ENCODE measurements around the gene ABI3.
"Not testable (repeated sequence)": the region's sequence is repeated elsewhere in the genome, so short reads cannot be mapped to it uniquely, and the experiment has no call there.

The ABI3 gene, protein sequence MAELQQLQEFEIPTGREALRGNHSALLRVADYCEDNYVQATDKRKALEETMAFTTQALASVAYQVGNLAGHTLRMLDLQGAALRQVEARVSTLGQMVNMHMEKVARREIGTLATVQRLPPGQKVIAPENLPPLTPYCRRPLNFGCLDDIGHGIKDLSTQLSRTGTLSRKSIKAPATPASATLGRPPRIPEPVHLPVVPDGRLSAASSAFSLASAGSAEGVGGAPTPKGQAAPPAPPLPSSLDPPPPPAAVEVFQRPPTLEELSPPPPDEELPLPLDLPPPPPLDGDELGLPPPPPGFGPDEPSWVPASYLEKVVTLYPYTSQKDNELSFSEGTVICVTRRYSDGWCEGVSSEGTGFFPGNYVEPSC

DNA sequence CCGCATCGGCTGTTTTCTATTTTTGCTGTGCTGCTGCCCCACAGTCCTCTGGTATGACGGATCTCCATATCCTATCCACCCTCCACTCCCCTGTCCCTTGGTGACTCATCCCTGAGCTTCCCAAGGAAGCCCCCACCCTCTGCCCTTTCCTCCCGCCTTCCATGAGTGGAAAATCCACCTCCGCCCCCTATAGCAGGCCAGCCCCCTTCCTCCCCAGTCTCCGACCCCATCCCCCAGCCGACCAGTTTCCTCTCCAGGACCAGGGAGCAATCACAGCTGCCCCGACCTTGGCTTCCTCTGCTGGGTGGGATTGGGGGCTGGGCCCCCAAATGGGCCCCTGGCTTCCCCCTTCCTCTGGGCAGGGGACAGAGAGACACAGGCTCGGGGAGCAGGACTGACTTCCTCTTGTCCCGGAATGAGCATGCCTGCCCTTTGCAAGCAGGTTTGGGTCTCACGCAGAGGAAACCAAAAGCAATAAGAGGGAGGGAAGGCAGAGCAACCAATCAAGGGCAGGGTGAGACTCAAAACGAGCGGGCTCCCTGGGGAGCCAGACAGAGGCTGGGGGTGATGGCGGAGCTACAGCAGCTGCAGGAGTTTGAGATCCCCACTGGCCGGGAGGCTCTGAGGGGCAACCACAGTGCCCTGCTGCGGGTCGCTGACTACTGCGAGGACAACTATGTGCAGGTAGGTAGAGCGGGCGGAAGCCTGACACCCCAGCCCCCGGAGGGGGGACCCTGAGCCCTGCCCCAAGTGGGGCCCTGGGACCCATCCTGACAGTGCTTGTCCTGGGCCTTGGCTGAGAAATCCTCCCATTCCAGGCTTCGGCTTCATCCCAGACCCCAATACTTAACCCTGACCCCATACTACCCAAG lies at the start of gene ABI3, which contains the start of gene GNGT2:
ABI3 (plus strand) TSS at position 550 of the 872 bp plus-strand sequence; CDS start at position 568, 18 bp downstream.
GNGT2 (minus strand) TSS at position 417 of the 872 bp plus-strand sequence. CDS start 3,152 bp downstream, outside the sequence.
- in situ Hi-C loops (cut with HindIII; ENCODE audit: low sequenced_read_pairs), result no loop called here
- H3K4me3 ChIP-seq (ENCODE audit: low read depth, low read length), result no peak within 1 kb of the TSS
- TF ChIP-seq, protein P1, sequence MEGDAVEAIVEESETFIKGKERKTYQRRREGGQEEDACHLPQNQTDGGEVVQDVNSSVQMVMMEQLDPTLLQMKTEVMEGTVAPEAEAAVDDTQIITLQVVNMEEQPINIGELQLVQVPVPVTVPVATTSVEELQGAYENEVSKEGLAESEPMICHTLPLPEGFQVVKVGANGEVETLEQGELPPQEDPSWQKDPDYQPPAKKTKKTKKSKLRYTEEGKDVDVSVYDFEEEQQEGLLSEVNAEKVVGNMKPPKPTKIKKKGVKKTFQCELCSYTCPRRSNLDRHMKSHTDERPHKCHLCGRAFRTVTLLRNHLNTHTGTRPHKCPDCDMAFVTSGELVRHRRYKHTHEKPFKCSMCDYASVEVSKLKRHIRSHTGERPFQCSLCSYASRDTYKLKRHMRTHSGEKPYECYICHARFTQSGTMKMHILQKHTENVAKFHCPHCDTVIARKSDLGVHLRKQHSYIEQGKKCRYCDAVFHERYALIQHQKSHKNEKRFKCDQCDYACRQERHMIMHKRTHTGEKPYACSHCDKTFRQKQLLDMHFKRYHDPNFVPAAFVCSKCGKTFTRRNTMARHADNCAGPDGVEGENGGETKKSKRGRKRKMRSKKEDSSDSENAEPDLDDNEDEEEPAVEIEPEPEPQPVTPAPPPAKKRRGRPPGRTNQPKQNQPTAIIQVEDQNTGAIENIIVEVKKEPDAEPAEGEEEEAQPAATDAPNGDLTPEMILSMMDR (IDR thresholded peaks at IDR 0.05; ENCODE audit: low read depth, low read length, missing control alignments), result no peak
- DNase-seq (ENCODE audit: low read depth), result no peak

GRCh38 chr17:49162866-49163265 lies 47.6 kb upstream of the ABI3 start:
- TF ChIP-seq, protein P1 (IDR thresholded peaks at IDR 0.05; ENCODE audit: low read depth, low read length, missing control alignments), result no peak
- no peak for DNase-seq (ENCODE audit: low read depth)
- in situ Hi-C loops (cut with HindIII; ENCODE audit: low sequenced_read_pairs), result loop anchor here (5.0 kb wide), 1 partner anchor 36 kb away; no protein-coding TSS in a partner anchor

DNA sequence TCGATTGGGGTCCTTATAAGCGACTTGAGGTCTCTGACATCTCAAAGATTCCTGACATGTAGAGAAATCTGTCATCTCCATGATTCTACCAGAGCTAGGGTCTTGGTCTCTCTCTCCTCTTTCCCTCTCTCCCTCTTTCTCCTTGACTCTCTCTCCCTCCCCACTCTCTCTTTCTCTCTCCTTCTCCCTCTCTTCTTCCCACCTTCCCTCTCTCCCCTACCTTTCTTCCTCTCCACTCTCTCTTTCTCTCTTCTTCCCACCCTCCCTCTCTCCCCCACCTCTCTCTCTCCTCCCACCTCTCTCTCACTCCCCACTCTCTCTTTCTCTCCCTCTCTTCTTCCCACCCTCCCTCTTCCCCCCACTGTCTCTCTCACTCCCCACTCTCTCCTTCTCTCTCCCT lies 45.4 kb upstream of the ABI3 start:
- H3K4me3 ChIP-seq (ENCODE audit: low read depth, low read length), result no peak overlapping the region
- TF ChIP-seq, protein P1 (IDR thresholded peaks at IDR 0.05; ENCODE audit: low read depth, low read length, missing control alignments), result no peak
- no peak for DNase-seq (ENCODE audit: low read depth)
- in situ Hi-C loops (cut with HindIII; ENCODE audit: low sequenced_read_pairs), result no loop called here

More at GRCh38 chr17:49162866-49163265, 47.6 kb upstream of the ABI3 start:
- no peak overlapping the region for H3K4me3 ChIP-seq (ENCODE audit: low read depth, low read length)

GRCh38 chr17:49168706-49169105 lies 41.8 kb upstream of the ABI3 start:
- DNase-seq (ENCODE audit: low read depth), result no peak
- TF ChIP-seq, protein P1 (IDR thresholded peaks at IDR 0.05; ENCODE audit: low read depth, low read length, missing control alignments), result no peak
- no peak overlapping the region for H3K4me3 ChIP-seq (ENCODE audit: low read depth, low read length)
- in situ Hi-C loops (cut with HindIII; ENCODE audit: low sequenced_read_pairs), result no loop called here

GRCh38 chr17:49170216-49170615 lies 40.3 kb upstream of the ABI3 start:
- DNase-seq (ENCODE audit: low read depth), result no peak
- TF ChIP-seq, protein P1 (IDR thresholded peaks at IDR 0.05; ENCODE audit: low read depth, low read length, missing control alignments), result no peak
- in situ Hi-C loops (cut with HindIII; ENCODE audit: low sequenced_read_pairs), result no loop called here

DNA sequence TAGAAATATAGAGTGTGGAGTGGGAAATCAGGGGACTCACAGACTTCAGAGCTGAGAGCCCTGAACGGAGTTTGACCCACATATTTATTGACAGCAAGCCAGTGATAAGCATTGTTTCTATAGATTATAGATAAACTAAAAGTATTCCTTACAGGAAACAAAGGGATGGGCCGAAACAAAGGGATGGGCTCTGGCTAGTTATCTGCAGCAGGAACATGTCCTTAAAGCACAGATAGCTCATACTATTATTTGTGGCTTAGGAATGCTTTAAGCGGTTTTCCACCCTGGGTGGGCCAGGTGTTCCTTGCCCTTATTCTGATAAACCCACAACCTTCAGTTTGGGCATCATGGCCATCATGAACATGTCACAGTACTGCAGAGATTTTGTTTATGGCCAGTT lies 39.8 kb upstream of the ABI3 start:
- DNase-seq (ENCODE audit: low read depth); in situ Hi-C loops (cut with HindIII; ENCODE audit: low sequenced_read_pairs); H3K4me3 ChIP-seq (ENCODE audit: low read depth, low read length): not testable (repeated sequence)

More at GRCh38 chr17:49170216-49170615, 40.3 kb upstream of the ABI3 start:
- H3K4me3 ChIP-seq (ENCODE audit: low read depth, low read length), result no peak overlapping the region

GRCh38 chr17:49175978-49176377 lies 34.5 kb upstream of the ABI3 start:
- DNase-seq (ENCODE audit: low read depth); in situ Hi-C loops (cut with HindIII; ENCODE audit: low sequenced_read_pairs); H3K4me3 ChIP-seq (ENCODE audit: low read depth, low read length): not testable (repeated sequence)
